Ovary (tissue), 3 donors: Measurements from ENCODE around the gene PPARD.

Experiments used
- CTCF ChIP-seq, 3 donors: fragments of 450-650 bp in 2 of 3; fragments of 200-600 bp in 1 of 3; IDR thresholded peaks; one replicate each; pipeline versions ENCODE4 v1.5.1 to v1.8.0; 2016 to 2022; ENCODE audit warnings: antibody characterized with exemption in 3 of 3, mild to moderate bottlenecking in 1 of 3
- EP300 ChIP-seq: sonication (generic); formaldehyde crosslinking; IDR thresholded peaks from one replicate; pipeline ENCODE4 v1.6.1; 2017; ENCODE audit warnings: antibody characterized with exemption
- POLR2A ChIP-seq: fragments of 450-650 bp; IDR thresholded peaks from one replicate; pipeline ENCODE4 v1.6.1; 2017; ENCODE audit warnings: antibody characterized with exemption, mild to moderate bottlenecking, moderate library complexity
- donor health status: DM: no; HTN: no; CAD: no.

- no peak for TF ChIP-seq CTCF (IDR thresholded peaks at IDR 0.05)
- no peak for TF ChIP-seq POLR2A
- no peak for TF ChIP-seq EP300
These were observed 28.6 kb downstream of the PPARD start for GRCh38 chr6:35370785-35371493.
